Lung (tissue), 12 donors: ENCODE results near the gene CCDC32. TPM values are rescaled to one million over a fixed set of nuclear protein-coding genes. Genes with fewer than 3 reads are reported as not detected.

Experiments
- ATAC-seq: fragments of 200-7000 bp; cut with Tn5 transposase; one replicate; pipeline ENCODE4 v1.9.1; 2020; ENCODE audit warnings: moderate number of reproducible peaks; ENCODE audit not compliant: insufficient read depth, low FRiP score
- DNase-seq, 3 donors: peaks; one replicate each; pipeline ENCODE4 v3.0.0-alpha.2; 2013 to 2017
- H3K27ac ChIP-seq, 2 donors: one replicate each; pipeline ENCODE4 v1.5.1; 2013; ENCODE audit warnings: mild to moderate bottlenecking in 2 of 2, moderate library complexity in 2 of 2, control low read depth in 1 of 2, inconsistent platforms in 1 of 2, low read depth in 1 of 2, low read length in 1 of 2
- H3K27me3 ChIP-seq, 3 donors: one replicate each; pipeline ENCODE4 v1.5.1; 2013; ENCODE audit warnings: low read length in 2 of 3; ENCODE audit not compliant: control insufficient read depth in 3 of 3, insufficient read depth in 3 of 3
- H3K36me3 ChIP-seq, 4 donors: one replicate each; pipeline ENCODE4 v1.5.1; 2013; ENCODE audit warnings: low read length in 4 of 4, mild to moderate bottlenecking in 1 of 4, moderate library complexity in 1 of 4; ENCODE audit not compliant: control insufficient read depth in 4 of 4, insufficient read depth in 4 of 4
- H3K4me1 ChIP-seq, 5 donors: one replicate each; pipeline ENCODE4 v1.5.1; 2013; ENCODE audit warnings: low read length in 5 of 5, mild to moderate bottlenecking in 2 of 5, moderate library complexity in 1 of 5; ENCODE audit not compliant: control insufficient read depth in 5 of 5, insufficient read depth in 5 of 5
- H3K4me3 ChIP-seq: one replicate; pipeline ENCODE4 v1.5.1; 2013; ENCODE audit warnings: mild to moderate bottlenecking, control low read depth, moderate library complexity
- H3K9ac ChIP-seq, 2 donors: one replicate each; pipeline ENCODE4 v1.5.1; 2013; ENCODE audit warnings: low read length in 2 of 2, control low read depth in 1 of 2; ENCODE audit not compliant: insufficient read depth in 1 of 2
- H3K9me3 ChIP-seq, 4 donors: one replicate each; pipeline ENCODE4 v1.5.1; 2013; ENCODE audit warnings: low read length in 3 of 4, mild to moderate bottlenecking in 1 of 4, moderate library complexity in 1 of 4; ENCODE audit not compliant: control insufficient read depth in 4 of 4, insufficient read depth in 3 of 4
- CTCF ChIP-seq: IDR thresholded peaks from 2 replicates; pipeline ENCODE4 v1.5.1; 2012; ENCODE audit warnings: mild to moderate bottlenecking; ENCODE audit errors: control extremely low read depth, extremely low read depth
- WGBS, 2 donors: extraction: QIAGEN DNeasy Blood & Tissue Kit; methylation state at CpG; one replicate each; pipeline ENCODE4 v1.1.7; 2013; 5-methylcytosine and 5-hydroxymethylcytosine counted together
- polyA plus RNA-seq, 2 donors: library from polyadenylated mRNA; stranded (reverse); fragments of 200-250 nt; gene quantifications; one replicate each; pipeline ENCODE4 v1.2.1, GENCODE V29; 2013
- total RNA-seq, 2 donors: library from RNA; depleted of rRNA in 1 of 2; stranded (reverse); fragments of >200 nt in 1 of 2; gene quantifications; one replicate each; pipeline ENCODE4 v1.2.1, GENCODE V29; 2014 to 2021
- donor health status: control.
- donor health status: control.
- donor health status: Bipolar disorder and iron deficiency.
- donor health status: healthy.
- donor health status: DM: yes; HTN: yes; CAD: no.

The CCDC32 gene
- total and polyA plus RNA-seq, 4 donors, result 24.5 to 31.8 (median 30.2) TPM

- no peaks in the 10 kb centered on the region for H3K9me3 ChIP-seq
- no peaks in the 10 kb centered on the region for H3K27me3 ChIP-seq
- peaks cover 0 to 10% (median 0%) of the 10 kb centered on the region in 5 donors for H3K4me1 ChIP-seq
- ATAC-seq, result no peak
- H3K9ac ChIP-seq, result no peak overlapping the region
- H3K36me3 ChIP-seq, result peaks cover 1 to 8% (median 4%) of the 10 kb centered on the region in 4 donors
- H3K4me3 ChIP-seq, result no peak overlapping the region
- H3K27ac ChIP-seq, result no peak overlapping the region
- 93 to 94% methylated on average over 2 of the region's 2 CpGs for WGBS, 2 donors
- no peak for DNase-seq
- no peak for TF ChIP-seq CTCF
These were observed 2.2 kb downstream of the CCDC32 start for GRCh38 chr15:40562691-40563090.

GRCh38 chr15:40558952-40559742, 5.7 kb downstream of the CCDC32 start:
- no peak for ATAC-seq
- Histone ChIP-seq H3K36me3 (peaks cover 6 to 18% (median 11%) of the 10 kb centered on the region in 4 donors), H3K27ac (no peak overlapping the region), H3K9me3 (no peaks in the 10 kb centered on the region), H3K4me3 (no peak overlapping the region), H3K4me1 (peaks cover 0 to 7% (median 0%) of the 10 kb centered on the region in 5 donors), H3K27me3 (no peaks in the 10 kb centered on the region), H3K9ac (no peak overlapping the region)
- 86 to 88% methylated on average over 6 of the region's 6 CpGs for WGBS, 2 donors
- no peak for TF ChIP-seq CTCF
- DNase-seq, result no peak

GRCh38 chr15:40555876-40556275, 9.0 kb downstream of the CCDC32 start:
- 98 to 100% methylated on average over 2 of the region's 2 CpGs for WGBS, 2 donors
- peaks cover 7 to 16% (median 11%) of the 10 kb centered on the region in 4 donors for H3K36me3 ChIP-seq
- no peak overlapping the region for H3K9ac ChIP-seq
- peaks cover 0 to 3% (median 0%) of the 10 kb centered on the region in 5 donors for H3K4me1 ChIP-seq
- no peak for TF ChIP-seq CTCF
- no peak for DNase-seq
- no peak for ATAC-seq
- no peak overlapping the region for H3K27ac ChIP-seq
- no peaks in the 10 kb centered on the region for H3K27me3 ChIP-seq
- H3K9me3 ChIP-seq, result no peaks in the 10 kb centered on the region
- H3K4me3 ChIP-seq, result no peak overlapping the region
